T-cell (primary cell): ENCODE measurements around the gene PRSS1. TPM values are rescaled to one million over a fixed set of nuclear protein-coding genes. Genes with fewer than 3 reads are reported as not detected.
"Not testable (repeated sequence)": the region's sequence is repeated elsewhere in the genome, so short reads cannot be mapped to it uniquely, and the experiment has no call there.

Experiments
- ATAC-seq, 4 experiments: fragments of 200-7000 bp in 3 of 4; fragments of 150-1000 bp in 1 of 4; cut with Tn5 transposase; replicated peaks in 1 of 4; 1 replicate in 3 of 4; 2 replicates in 1 of 4; pipeline ENCODE4 v1.10.0; 2021; ENCODE audit warnings: moderate library complexity in 3 of 4, mild to moderate bottlenecking in 2 of 4, moderate number of reproducible peaks in 1 of 4
- CTCF ChIA-PET, 2 donors: fragments of 300-600 bp; sonication (Branson Sonifier 250); formaldehyde crosslinking; loops; one replicate each; lab custom pipeline; 2022; ENCODE audit warnings: antibody characterized with exemption in 2 of 2; lab: Charles Lee
- POLR2A ChIA-PET, 2 donors: fragments of 300-600 bp; sonication (Branson Sonifier 250); formaldehyde crosslinking; loops; one replicate each; lab custom pipeline; 2022; ENCODE audit warnings: antibody characterized with exemption in 2 of 2; lab: Charles Lee
- DNase-seq, 35 experiments: peaks; one replicate each; pipeline versions ENCODE4 v3.0.0 to v3.0.0-alpha.2; 2013 to 2023
- H3K27ac ChIP-seq: one replicate; pipeline ENCODE4 v1.5.1; 2013; ENCODE audit warnings: low read length
- H3K27me3 ChIP-seq, 2 experiments: replicated peaks in 1 of 2; 1 replicate in 1 of 2; 2 replicates in 1 of 2; pipeline versions ENCODE4 v1.6.1 to v1.7.0; 2013; ENCODE audit warnings: low read length in 1 of 2, mixed read lengths in 1 of 2; ENCODE audit not compliant: control insufficient read depth in 2 of 2, insufficient read depth in 2 of 2; ENCODE audit errors: extremely low read depth in 1 of 2
- H3K36me3 ChIP-seq, 2 donors: 1 replicate in 1 of 2; 2 replicates in 1 of 2; pipeline versions ENCODE4 v1.6.1 to v1.7.0; 2013; ENCODE audit warnings: low read length in 1 of 2; ENCODE audit not compliant: control insufficient read depth in 2 of 2, insufficient read depth in 1 of 2; ENCODE audit errors: extremely low read depth in 1 of 2
- H3K4me1 ChIP-seq, 2 experiments: 1 replicate in 1 of 2; 2 replicates in 1 of 2; pipeline versions ENCODE4 v1.6.1 to v1.7.0; 2013; ENCODE audit warnings: low read length in 2 of 2, mixed read lengths in 1 of 2; ENCODE audit not compliant: insufficient read depth in 2 of 2, control insufficient read depth in 1 of 2; ENCODE audit errors: extremely low read depth in 1 of 2
- H3K4me3 ChIP-seq, 2 donors: 1 replicate in 1 of 2; 2 replicates in 1 of 2; pipeline versions ENCODE4 v1.5.1 to v1.7.0; 2013; ENCODE audit warnings: mild to moderate bottlenecking in 2 of 2, low read length in 1 of 2, moderate library complexity in 1 of 2; ENCODE audit not compliant: control insufficient read depth in 1 of 2; ENCODE audit errors: extremely low read depth in 1 of 2
- H3K9me3 ChIP-seq: 2 replicates; pipeline ENCODE4 v1.7.0; 2013
- H3K27ac Mint-ChIP-seq, 2 donors: one replicate each; pipeline ENCODE4 v1.8.0; 2020 to 2021; ENCODE audit warnings: mild to moderate bottlenecking in 2 of 2, mixed read lengths in 2 of 2
- H3K27me3 Mint-ChIP-seq, 2 donors: one replicate each; pipeline ENCODE4 v1.8.0; 2021 to 2022; ENCODE audit warnings: mixed read lengths in 2 of 2
- H3K36me3 Mint-ChIP-seq: one replicate; pipeline ENCODE4 v1.8.0; 2021; ENCODE audit warnings: mixed read lengths
- H3K4me1 Mint-ChIP-seq, 3 donors: one replicate each; pipeline ENCODE4 v1.8.0; 2020 to 2022; ENCODE audit warnings: mixed read lengths in 3 of 3, mild to moderate bottlenecking in 1 of 3
- H3K4me3 Mint-ChIP-seq, 3 donors: one replicate each; pipeline ENCODE4 v1.8.0; 2020 to 2022; ENCODE audit warnings: mild to moderate bottlenecking in 3 of 3, mixed read lengths in 3 of 3, moderate library complexity in 3 of 3
- H3K9me3 Mint-ChIP-seq, 3 donors: one replicate each; pipeline ENCODE4 v1.8.0; 2020 to 2022; ENCODE audit warnings: mixed read lengths in 3 of 3
- whole genome bisulfite sequencing: methylation state at CpG from one replicate; pipeline ENCODE4 v1.1.5; 2013; ENCODE audit warnings: missing lambda C conversion rate; ENCODE audit not compliant: insufficient coverage; 5-methylcytosine and 5-hydroxymethylcytosine counted together
- total RNA-seq, 35 experiments: library from RNA in 6 of 35; stranded (reverse) in 6 of 35; fragments of 120-200 nt in 1 of 35; gene quantifications; one replicate each; pipeline versions ENCODE4 v1.2.1 to v1.2.4 and lab custom pipeline; 2013 to 2026

The PRSS1 gene
- total RNA-seq, 5 donors from 2014 or later (not counting 1 experiment from before 2014, with no cell fraction given), result 16.0 to 23.7 (median 20.8) TPM; not detected in 2

DNA sequence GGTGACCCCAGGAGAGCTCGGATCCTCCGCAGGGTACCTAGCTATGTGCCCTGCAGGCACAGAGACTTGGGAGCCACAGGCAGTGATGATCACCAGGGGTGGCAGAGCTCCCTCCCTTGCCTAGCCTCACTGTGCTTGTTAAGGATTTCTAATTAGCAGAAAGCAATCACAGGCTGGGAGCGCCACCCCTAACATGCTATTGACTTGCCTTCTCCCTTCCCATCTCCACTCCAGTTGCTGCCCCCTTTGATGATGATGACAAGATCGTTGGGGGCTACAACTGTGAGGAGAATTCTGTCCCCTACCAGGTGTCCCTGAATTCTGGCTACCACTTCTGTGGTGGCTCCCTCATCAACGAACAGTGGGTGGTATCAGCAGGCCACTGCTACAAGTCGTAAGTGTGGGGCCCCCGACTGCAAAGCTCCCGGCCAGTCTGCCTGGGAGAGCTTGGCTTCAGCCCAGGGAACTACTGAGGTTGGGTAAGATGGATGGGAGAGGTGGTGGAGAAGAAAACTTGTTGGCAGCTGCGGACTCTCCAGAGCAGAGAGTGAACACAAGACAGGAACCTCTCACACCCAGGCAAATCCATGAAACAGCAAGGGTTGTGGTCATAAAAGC, 1.2 kb downstream of the PRSS1 start:
- DNase-seq, result no peak
- H3K9me3 Mint-ChIP-seq, result no peaks in the 10 kb centered on the region
- no peak overlapping the region for H3K4me3 Mint-ChIP-seq
- no peaks in the 10 kb centered on the region for H3K9me3 ChIP-seq
- H3K4me3 ChIP-seq, result no peak overlapping the region
- ChIA-PET POLR2A (no interaction called here), CTCF (no interaction called here)
- H3K36me3 Mint-ChIP-seq, result no peaks in the 10 kb centered on the region
- no peaks in the 10 kb centered on the region for H3K4me1 Mint-ChIP-seq
- H3K36me3 ChIP-seq, result no peaks in the 10 kb centered on the region
- no peaks in the 10 kb centered on the region for H3K4me1 ChIP-seq
- no peak overlapping the region for H3K27ac Mint-ChIP-seq
- no peaks in the 10 kb centered on the region for H3K27me3 ChIP-seq
- 92% methylated on average over 2 of the region's 9 CpGs for whole genome bisulfite sequencing
- ATAC-seq, result no peak
- no peak overlapping the region for H3K27ac ChIP-seq
- peaks cover 0 to 1% of the 10 kb centered on the region in 2 donors for H3K27me3 Mint-ChIP-seq

DNA sequence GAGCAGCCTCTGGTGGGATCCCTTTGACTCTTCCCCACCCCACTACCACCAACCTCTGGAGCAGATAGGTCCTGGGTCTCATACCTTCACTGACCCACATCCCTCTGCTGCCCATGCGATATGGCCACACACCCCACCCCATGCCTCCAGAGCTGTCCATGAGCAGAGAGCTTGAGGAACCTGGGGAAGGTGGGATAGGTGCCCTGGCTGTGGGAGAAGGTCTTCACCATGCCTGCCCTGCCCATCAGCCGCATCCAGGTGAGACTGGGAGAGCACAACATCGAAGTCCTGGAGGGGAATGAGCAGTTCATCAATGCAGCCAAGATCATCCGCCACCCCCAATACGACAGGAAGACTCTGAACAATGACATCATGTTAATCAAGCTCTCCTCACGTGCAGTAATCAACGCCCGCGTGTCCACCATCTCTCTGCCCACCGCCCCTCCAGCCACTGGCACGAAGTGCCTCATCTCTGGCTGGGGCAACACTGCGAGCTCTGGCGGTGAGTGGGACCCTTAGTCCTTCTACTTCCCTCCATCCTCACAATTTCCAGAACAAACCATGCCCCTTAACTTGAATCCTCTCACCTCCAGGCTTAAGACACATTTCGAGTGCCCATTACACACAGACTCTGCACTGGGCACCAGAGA, 2.4 kb downstream of the PRSS1 start:
- WGBS, result 100% methylated on average over 1 of the region's 14 CpGs
- POLR2A ChIA-PET, H3K36me3 ChIP-seq, DNase-seq, H3K27ac Mint-ChIP-seq, H3K27me3 ChIP-seq, H3K9me3 ChIP-seq, H3K4me1 Mint-ChIP-seq, H3K9me3 Mint-ChIP-seq, CTCF ChIA-PET, H3K27me3 Mint-ChIP-seq, H3K4me3 Mint-ChIP-seq, H3K4me3 ChIP-seq, ATAC-seq, H3K27ac ChIP-seq, H3K36me3 Mint-ChIP-seq, H3K4me1 ChIP-seq: not testable (repeated sequence)

DNA sequence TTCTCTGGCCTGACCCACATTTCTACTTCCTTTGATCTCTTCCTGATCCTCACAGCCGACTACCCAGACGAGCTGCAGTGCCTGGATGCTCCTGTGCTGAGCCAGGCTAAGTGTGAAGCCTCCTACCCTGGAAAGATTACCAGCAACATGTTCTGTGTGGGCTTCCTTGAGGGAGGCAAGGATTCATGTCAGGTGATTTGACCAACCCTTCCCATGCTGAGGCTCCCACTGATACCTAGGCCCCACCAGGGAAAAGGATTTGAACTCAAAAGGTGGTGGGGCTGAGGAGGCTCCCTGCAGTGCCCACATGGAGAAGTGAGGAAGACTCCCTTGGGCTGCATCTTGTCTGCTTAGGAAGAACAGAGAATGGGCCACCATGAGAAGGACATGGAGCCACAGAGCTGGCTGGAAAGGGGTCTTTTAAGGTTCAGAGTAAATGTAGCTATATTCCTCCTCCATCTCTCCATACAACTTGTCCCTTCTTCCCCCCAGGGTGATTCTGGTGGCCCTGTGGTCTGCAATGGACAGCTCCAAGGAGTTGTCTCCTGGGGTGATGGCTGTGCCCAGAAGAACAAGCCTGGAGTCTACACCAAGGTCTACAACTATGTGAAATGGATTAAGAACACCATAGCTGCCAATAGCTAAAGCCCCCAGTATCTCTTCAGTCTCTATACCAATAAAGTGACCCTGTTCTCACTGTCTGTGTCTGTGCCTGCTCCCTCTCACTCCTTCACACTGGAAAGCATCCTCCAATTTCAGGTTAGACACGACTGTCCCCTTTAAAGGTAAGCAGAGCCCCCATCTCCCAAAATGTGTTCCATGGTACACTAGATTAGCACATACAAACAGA, 3.3 kb downstream of the PRSS1 start:
- H3K27me3 Mint-ChIP-seq, result peaks cover 0 to 1% of the 10 kb centered on the region in 2 donors
- no peak overlapping the region for H3K4me3 ChIP-seq
- no peaks in the 10 kb centered on the region for H3K4me1 Mint-ChIP-seq
- H3K4me1 ChIP-seq, result no peaks in the 10 kb centered on the region
- ATAC-seq (no peak), DNase-seq (no peak)
- no peaks in the 10 kb centered on the region for H3K36me3 ChIP-seq
- WGBS, result no CpG with 5 or more reads among the region's 3 CpGs
- H3K27me3 ChIP-seq, result no peaks in the 10 kb centered on the region
- H3K4me3 Mint-ChIP-seq, result no peak overlapping the region
- no peaks in the 10 kb centered on the region for H3K36me3 Mint-ChIP-seq
- no peaks in the 10 kb centered on the region for H3K9me3 Mint-ChIP-seq
- ChIA-PET CTCF (no interaction called here), POLR2A (no interaction called here)
- H3K9me3 ChIP-seq, result no peaks in the 10 kb centered on the region
- no peak overlapping the region for H3K27ac ChIP-seq
- no peak overlapping the region for H3K27ac Mint-ChIP-seq

DNA sequence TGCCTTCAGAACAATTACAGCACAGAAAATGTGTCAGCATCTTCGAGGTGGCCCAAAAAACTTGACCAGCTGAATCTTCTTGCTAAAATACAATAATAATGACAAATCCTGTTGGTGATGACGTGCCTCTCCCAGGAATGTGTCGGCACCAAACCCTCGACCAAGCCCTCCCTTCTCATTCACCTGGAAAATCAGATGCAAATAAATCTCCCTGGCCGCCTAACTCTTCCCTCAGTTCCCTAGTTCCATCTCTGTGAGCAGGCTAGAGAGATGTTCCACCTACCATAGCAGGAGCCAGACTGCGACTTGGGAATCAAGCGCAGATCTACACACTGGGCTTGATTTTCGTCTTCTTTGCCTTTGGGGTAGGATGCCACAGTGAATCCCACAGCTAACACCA, 4.1 kb downstream of the PRSS1 start:
- H3K27ac ChIP-seq, result no peak overlapping the region
- no peaks in the 10 kb centered on the region for H3K36me3 ChIP-seq
- DNase-seq, result no peak
- H3K9me3 ChIP-seq, result no peaks in the 10 kb centered on the region
- no peaks in the 10 kb centered on the region for H3K4me1 ChIP-seq
- no peaks in the 10 kb centered on the region for H3K27me3 ChIP-seq
- H3K36me3 Mint-ChIP-seq, result no peaks in the 10 kb centered on the region
- H3K27ac Mint-ChIP-seq, result no peak overlapping the region
- H3K4me3 Mint-ChIP-seq, result no peak overlapping the region
- no peaks in the 10 kb centered on the region for H3K9me3 Mint-ChIP-seq
- no peak for ATAC-seq
- POLR2A ChIA-PET, result no interaction called here
- no peaks in the 10 kb centered on the region for H3K4me1 Mint-ChIP-seq
- H3K4me3 ChIP-seq, result no peak overlapping the region
- CTCF ChIA-PET, result no interaction called here
- H3K27me3 Mint-ChIP-seq, result peaks cover 0 to 1% of the 10 kb centered on the region in 2 donors
- 63% methylated on average over 3 of the region's 8 CpGs for WGBS

DNA sequence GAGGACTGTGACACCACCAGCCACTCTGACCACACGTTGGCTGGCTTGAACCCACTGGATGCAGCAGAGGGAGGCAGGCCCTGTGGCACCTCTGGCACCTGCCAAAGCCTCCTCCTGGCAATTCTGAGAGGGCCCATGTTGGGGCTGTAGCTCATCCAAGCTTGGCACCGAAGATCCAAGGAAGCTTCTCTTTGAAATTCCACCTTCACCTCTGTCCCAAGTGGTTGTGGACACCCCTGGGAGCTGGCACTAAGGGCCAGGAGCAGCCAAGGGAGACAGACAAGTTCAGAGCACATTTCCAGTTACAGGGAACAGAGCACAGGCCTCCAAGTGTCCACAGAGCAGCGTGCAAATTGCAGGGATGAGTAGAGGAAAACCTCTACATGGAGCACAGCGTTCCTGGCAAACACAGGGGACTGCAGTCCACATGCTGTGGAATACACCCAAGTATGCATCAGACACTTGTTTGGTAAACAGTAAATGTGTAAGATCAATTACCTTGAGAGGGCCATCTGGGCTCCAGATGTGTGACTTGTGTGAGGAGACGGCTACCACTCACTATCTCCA, 4.7 kb downstream of the PRSS1 start:
- H3K27me3 Mint-ChIP-seq, H3K36me3 ChIP-seq, H3K4me3 ChIP-seq, H3K27me3 ChIP-seq, CTCF ChIA-PET, H3K4me1 Mint-ChIP-seq, H3K27ac Mint-ChIP-seq, H3K4me1 ChIP-seq, H3K4me3 Mint-ChIP-seq, H3K9me3 ChIP-seq, H3K27ac ChIP-seq, H3K9me3 Mint-ChIP-seq, H3K36me3 Mint-ChIP-seq, DNase-seq, ATAC-seq, POLR2A ChIA-PET: not testable (repeated sequence)
- WGBS, result no CpG with 5 or more reads among the region's 5 CpGs

DNA sequence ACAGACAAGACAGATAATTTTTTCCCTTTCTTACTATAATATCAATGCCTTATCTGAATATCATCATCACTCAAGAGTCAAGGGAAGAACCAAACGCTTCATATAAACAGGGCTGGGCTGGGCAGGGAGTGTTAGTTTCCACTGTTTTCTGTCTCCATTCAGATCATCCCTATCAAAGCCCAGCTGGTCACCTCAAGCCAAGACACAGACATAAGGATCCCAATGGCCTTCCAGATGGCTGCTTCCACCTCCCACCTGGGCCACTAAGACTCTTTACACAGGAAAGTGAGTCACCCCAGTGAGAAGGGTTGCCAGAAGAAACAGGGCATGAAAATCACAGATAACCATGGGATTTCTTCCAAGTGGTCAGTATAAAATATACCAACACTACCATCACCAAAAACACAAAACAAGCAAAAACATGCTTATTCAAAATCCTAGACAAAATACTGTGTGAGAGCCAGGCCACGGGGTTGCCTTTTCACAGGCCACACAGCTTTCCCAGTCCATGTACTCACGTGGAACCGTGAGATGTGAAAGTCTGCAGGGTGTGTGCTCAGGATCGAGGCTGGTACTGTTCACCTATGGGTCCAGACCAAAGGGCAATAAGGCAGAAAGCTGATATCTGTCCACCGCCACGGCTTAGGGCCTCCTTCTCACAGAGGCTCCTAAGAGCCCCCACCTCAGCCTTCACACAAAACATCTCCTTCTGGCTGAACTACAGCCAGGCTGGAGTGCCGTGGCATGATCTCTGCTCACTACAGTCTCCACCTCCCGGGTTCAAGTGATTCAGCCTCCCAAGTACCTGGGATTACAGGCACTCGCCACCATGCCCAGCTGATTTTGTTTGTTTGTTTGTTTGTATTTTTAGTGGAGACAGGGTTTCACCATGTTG, 5.7 kb downstream of the PRSS1 start:
- H3K27me3 Mint-ChIP-seq, result peaks cover 0 to 1% of the 10 kb centered on the region in 2 donors
- ChIA-PET CTCF (no interaction called here), POLR2A (no interaction called here)
- no peaks in the 10 kb centered on the region for H3K36me3 ChIP-seq
- no peaks in the 10 kb centered on the region for H3K9me3 ChIP-seq
- no peak overlapping the region for H3K27ac ChIP-seq
- H3K4me1 ChIP-seq, result no peaks in the 10 kb centered on the region
- H3K27me3 ChIP-seq, result no peaks in the 10 kb centered on the region
- H3K9me3 Mint-ChIP-seq, result no peaks in the 10 kb centered on the region
- no peak overlapping the region for H3K27ac Mint-ChIP-seq
- H3K4me3 ChIP-seq, result no peak overlapping the region
- ATAC-seq, result no peak
- no peaks in the 10 kb centered on the region for H3K36me3 Mint-ChIP-seq
- no peak overlapping the region for H3K4me3 Mint-ChIP-seq
- DNase-seq, result no peak
- WGBS, result no CpG with 5 or more reads among the region's 10 CpGs
- no peaks in the 10 kb centered on the region for H3K4me1 Mint-ChIP-seq
